Measurements from ENCODE around the gene SPATA6L. TPM values are rescaled to one million over a fixed set of nuclear protein-coding genes. Genes with fewer than 3 reads are reported as not detected.

Gene SPATA6L
- total RNA-seq, 1 experiment from 2014 or later: 0.57 TPM

GRCh38 chr9:4654084-4654483, 12.2 kb downstream of the SPATA6L start:
- H2AFZ ChIP-seq (ENCODE audit: low read depth, low read length, poor library complexity, severe bottlenecking): no peak overlapping the region
- H3K79me2 ChIP-seq (ENCODE audit: insufficient read depth, low read length): no peaks in the 10 kb centered on the region
- no peak overlapping the region for H3K4me3 ChIP-seq (replicated peaks in 1 of 2; ENCODE audit: low read depth in 1 of 2, low read length in 2 of 2)
- no peak overlapping the region for H3K9ac ChIP-seq (ENCODE audit: low read length)
- ChIA-PET RAD21 (ENCODE audit: low non-redundant PET in 1 of 2, low total read pairs in 2 of 2, uncharacterized antibody in 2 of 2, unreplicated experiment in 2 of 2) (no interaction called here), CTCF (no interaction called here), POLR2A (no interaction called here)
- no peaks in the 10 kb centered on the region for H4K20me1 ChIP-seq (ENCODE audit: insufficient read depth)
- no peak for ATAC-seq
- no peaks in the 10 kb centered on the region for H3K9me3 ChIP-seq (ENCODE audit: control insufficient read depth in 1 of 2, insufficient read depth in 1 of 2, low read depth in 1 of 2, low read length in 2 of 2)
- no peak overlapping the region for H3K27ac ChIP-seq (ENCODE audit: low read depth, low read length)
- H3K36me3 ChIP-seq (ENCODE audit: control insufficient read depth in 1 of 2, insufficient read depth in 2 of 2, low read length in 2 of 2): no peaks in the 10 kb centered on the region
- no peaks in the 10 kb centered on the region for H3K4me1 ChIP-seq (ENCODE audit: control insufficient read depth in 1 of 2, insufficient read depth in 2 of 2, low read length in 2 of 2)
- DNase-seq (ENCODE audit: low read depth, low spot score): no peak
- BruUV-seq (replicated peaks): no TSS peak
- no peaks in the 10 kb centered on the region for H3K9me2 ChIP-seq (ENCODE audit: insufficient read depth)
- no peak overlapping the region for H3K4me2 ChIP-seq (ENCODE audit: low read length)
- TF ChIP-seq FOSL1 (IDR thresholded peaks at IDR 0.05; ENCODE audit: low read depth): no peak
- TF ChIP-seq ZNF274 (IDR thresholded peaks at IDR 0.05; ENCODE audit: low read depth, low read length): no peak
- TF ChIP-seq ATF3 (IDR thresholded peaks at IDR 0.05): no peak
- no peak for TF ChIP-seq YY1 (IDR thresholded peaks at IDR 0.05; ENCODE audit: extremely low read depth, insufficient replicate concordance, low read depth, low read length)
- no peak for TF ChIP-seq TCF7L2 (IDR thresholded peaks at IDR 0.05; ENCODE audit: borderline replicate concordance, extremely low read depth, insufficient read depth, insufficient read length)
- TF ChIP-seq, protein P1, sequence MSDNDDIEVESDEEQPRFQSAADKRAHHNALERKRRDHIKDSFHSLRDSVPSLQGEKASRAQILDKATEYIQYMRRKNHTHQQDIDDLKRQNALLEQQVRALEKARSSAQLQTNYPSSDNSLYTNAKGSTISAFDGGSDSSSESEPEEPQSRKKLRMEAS (IDR thresholded peaks at IDR 0.05): no peak
- H3K27me3 ChIP-seq (ENCODE audit: insufficient read depth, low read length): no peaks in the 10 kb centered on the region
- intact Hi-C loops (cut with micrococcal nuclease): no loop called here

GRCh38 chr9:4642351-4642750, 23.9 kb downstream of the SPATA6L start:
- Histone ChIP-seq H3K9ac (ENCODE audit: low read length) (no peak overlapping the region), H4K20me1 (ENCODE audit: insufficient read depth) (no peaks in the 10 kb centered on the region), H3K36me3 (ENCODE audit: control insufficient read depth in 1 of 2, insufficient read depth in 2 of 2, low read length in 2 of 2) (no peaks in the 10 kb centered on the region), H2AFZ (ENCODE audit: low read depth, low read length, poor library complexity, severe bottlenecking) (no peak overlapping the region), H3K4me3 (replicated peaks in 1 of 2; ENCODE audit: low read depth in 1 of 2, low read length in 2 of 2) (no peak overlapping the region), H3K4me2 (ENCODE audit: low read length) (no peak overlapping the region), H3K4me1 (ENCODE audit: control insufficient read depth in 1 of 2, insufficient read depth in 2 of 2, low read length in 2 of 2) (no peaks in the 10 kb centered on the region), H3K9me3 (ENCODE audit: control insufficient read depth in 1 of 2, insufficient read depth in 1 of 2, low read depth in 1 of 2, low read length in 2 of 2) (no peaks in the 10 kb centered on the region), H3K27me3 (ENCODE audit: insufficient read depth, low read length) (no peaks in the 10 kb centered on the region), H3K27ac (ENCODE audit: low read depth, low read length) (no peak overlapping the region), H3K79me2 (ENCODE audit: insufficient read depth, low read length) (no peaks in the 10 kb centered on the region), H3K9me2 (ENCODE audit: insufficient read depth) (no peaks in the 10 kb centered on the region)
- RAD21 ChIA-PET (ENCODE audit: low non-redundant PET in 1 of 2, low total read pairs in 2 of 2, uncharacterized antibody in 2 of 2, unreplicated experiment in 2 of 2): no interaction called here
- DNase-seq (ENCODE audit: low read depth, low spot score) (no peak), ATAC-seq (no peak)
- POLR2A ChIA-PET: no interaction called here
- intact Hi-C loops (cut with micrococcal nuclease): loop anchor here (5.0 kb wide), 1 partner anchor 325 kb away; no protein-coding TSS in a partner anchor
- no peak for TF ChIP-seq SP1 (IDR thresholded peaks at IDR 0.05; ENCODE audit: low read depth)
- no peak for TF ChIP-seq EGR1 (IDR thresholded peaks at IDR 0.05; ENCODE audit: low read depth)
- TF ChIP-seq ZFX (IDR thresholded peaks at IDR 0.05): no peak
- TF ChIP-seq JUND (IDR thresholded peaks at IDR 0.05): no peak
- no peak for TF ChIP-seq TCF7L2 (IDR thresholded peaks at IDR 0.05; ENCODE audit: borderline replicate concordance, extremely low read depth, insufficient read depth, insufficient read length)
- TF ChIP-seq POLR2A (IDR thresholded peaks at IDR 0.05; ENCODE audit: borderline replicate concordance, extremely low read depth, insufficient read depth, insufficient read length): no peak
- no peak for TF ChIP-seq CEBPB (IDR thresholded peaks at IDR 0.05; ENCODE audit: low read depth)
- no peak for TF ChIP-seq SRF (IDR thresholded peaks at IDR 0.05; ENCODE audit: low read depth)
- TF ChIP-seq ZNF274 (IDR thresholded peaks at IDR 0.05; ENCODE audit: low read depth, low read length): no peak
- no peak for TF ChIP-seq RAD21 (IDR thresholded peaks at IDR 0.05; ENCODE audit: low read depth)
- TF ChIP-seq, protein P2, sequence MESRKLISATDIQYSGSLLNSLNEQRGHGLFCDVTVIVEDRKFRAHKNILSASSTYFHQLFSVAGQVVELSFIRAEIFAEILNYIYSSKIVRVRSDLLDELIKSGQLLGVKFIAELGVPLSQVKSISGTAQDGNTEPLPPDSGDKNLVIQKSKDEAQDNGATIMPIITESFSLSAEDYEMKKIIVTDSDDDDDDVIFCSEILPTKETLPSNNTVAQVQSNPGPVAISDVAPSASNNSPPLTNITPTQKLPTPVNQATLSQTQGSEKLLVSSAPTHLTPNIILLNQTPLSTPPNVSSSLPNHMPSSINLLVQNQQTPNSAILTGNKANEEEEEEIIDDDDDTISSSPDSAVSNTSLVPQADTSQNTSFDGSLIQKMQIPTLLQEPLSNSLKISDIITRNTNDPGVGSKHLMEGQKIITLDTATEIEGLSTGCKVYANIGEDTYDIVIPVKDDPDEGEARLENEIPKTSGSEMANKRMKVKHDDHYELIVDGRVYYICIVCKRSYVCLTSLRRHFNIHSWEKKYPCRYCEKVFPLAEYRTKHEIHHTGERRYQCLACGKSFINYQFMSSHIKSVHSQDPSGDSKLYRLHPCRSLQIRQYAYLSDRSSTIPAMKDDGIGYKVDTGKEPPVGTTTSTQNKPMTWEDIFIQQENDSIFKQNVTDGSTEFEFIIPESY (IDR thresholded peaks at IDR 0.05; ENCODE audit: extremely low read depth, insufficient replicate concordance, low read length): no peak
- no peak for TF ChIP-seq SIN3A (IDR thresholded peaks at IDR 0.05; ENCODE audit: low read depth)
- TF ChIP-seq CBX3 (IDR thresholded peaks at IDR 0.05; ENCODE audit: low read depth): no peak
- no peak for TF ChIP-seq EZH2phosphoT487 (IDR thresholded peaks at IDR 0.05; ENCODE audit: borderline replicate concordance)
- no peak for TF ChIP-seq FOSL1 (IDR thresholded peaks at IDR 0.05; ENCODE audit: low read depth)
- no TSS peak for BruUV-seq (replicated peaks)
- CTCF ChIA-PET: no interaction called here

Measured in HCT116 (cell line).